OCI-LY7 (cell line): ENCODE results near the gene GTF3C6.

ENCODE experiments used
- EZH2phosphoT487 ChIP-seq: fragments of 200-600 bp; sonication (generic); IDR thresholded peaks from 2 replicates; pipeline ENCODE4 v1.6.1; 2018; ENCODE audit warnings: low read depth, borderline replicate concordance, mild to moderate bottlenecking, mixed run types, antibody characterized with exemption, low read length, moderate library complexity, mixed read lengths
- TF ChIP-seq, protein P1 (sequence below): fragments of 200-600 bp; sonication (generic); conservative IDR thresholded peaks from 2 replicates; pipeline ENCODE4 v1.5.1; 2014; ENCODE audit warnings: mild to moderate bottlenecking, antibody characterized with exemption, low read length, moderate library complexity, mixed read lengths

DNA sequence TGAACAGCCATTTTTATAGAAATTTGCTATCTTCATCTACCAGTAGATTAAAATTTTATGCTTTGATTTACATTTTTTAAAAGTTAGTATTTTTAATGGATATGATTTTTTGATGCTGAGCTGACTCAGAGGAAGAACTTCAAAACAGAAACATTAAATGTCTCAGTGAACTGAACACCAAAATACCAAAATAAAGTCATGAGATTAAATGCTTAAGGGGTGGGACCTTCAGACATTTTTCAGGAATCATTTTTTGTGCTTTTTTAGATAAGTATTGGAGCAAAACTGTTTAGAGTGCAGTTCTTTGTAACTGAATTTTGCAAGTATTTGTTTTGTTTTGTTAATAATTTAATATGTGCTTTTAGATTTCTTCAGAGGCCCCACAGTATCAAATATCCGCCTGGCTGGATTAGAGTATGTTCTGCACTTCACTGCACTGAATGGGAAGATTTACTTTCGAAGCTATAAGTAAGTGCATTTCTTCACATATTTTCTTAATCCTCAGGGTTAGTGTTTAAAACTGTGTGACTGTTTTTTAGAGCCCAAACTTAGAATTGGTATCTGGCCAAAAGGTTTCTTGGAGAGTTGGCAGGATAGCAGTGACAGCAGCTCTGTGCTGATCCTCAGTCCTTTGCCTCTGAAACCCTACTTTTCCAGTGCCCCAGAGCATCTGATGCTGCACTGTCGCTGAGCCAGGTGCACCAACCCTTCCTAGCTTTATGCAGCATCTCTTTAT lies 57.1 kb downstream of the GTF3C6 start:
- TF ChIP-seq, protein P1, sequence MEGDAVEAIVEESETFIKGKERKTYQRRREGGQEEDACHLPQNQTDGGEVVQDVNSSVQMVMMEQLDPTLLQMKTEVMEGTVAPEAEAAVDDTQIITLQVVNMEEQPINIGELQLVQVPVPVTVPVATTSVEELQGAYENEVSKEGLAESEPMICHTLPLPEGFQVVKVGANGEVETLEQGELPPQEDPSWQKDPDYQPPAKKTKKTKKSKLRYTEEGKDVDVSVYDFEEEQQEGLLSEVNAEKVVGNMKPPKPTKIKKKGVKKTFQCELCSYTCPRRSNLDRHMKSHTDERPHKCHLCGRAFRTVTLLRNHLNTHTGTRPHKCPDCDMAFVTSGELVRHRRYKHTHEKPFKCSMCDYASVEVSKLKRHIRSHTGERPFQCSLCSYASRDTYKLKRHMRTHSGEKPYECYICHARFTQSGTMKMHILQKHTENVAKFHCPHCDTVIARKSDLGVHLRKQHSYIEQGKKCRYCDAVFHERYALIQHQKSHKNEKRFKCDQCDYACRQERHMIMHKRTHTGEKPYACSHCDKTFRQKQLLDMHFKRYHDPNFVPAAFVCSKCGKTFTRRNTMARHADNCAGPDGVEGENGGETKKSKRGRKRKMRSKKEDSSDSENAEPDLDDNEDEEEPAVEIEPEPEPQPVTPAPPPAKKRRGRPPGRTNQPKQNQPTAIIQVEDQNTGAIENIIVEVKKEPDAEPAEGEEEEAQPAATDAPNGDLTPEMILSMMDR = no peak
- no peak for TF ChIP-seq EZH2phosphoT487
